Measurements from ENCODE around the gene PHYHD1. TPM values are rescaled to one million over a fixed set of nuclear protein-coding genes. Genes with fewer than 3 reads are reported as not detected.

Gene PHYHD1
- total and polyA plus RNA-seq, 2 donors (not counting 3 experiments of a cell fraction or from before 2014, with no cell fraction given) = 1.1 to 1.8 TPM

GRCh38 chr9:128986671-128987070 is 65.9 kb downstream of the PHYHD1 start:
- DNase-seq (ENCODE audit: low read depth, low spot score) = no peak
- ChIA-PET CTCF (interaction anchor here (0.7 to 1.1 kb wide), 2 partner anchors 19 to 169 kb away, joined by 3 read pairs; partner anchors contain the start of gene ENDOG), POLR2A (no interaction called here)
- H4K20me1 ChIP-seq (replicated peaks; ENCODE audit: control insufficient read depth, extremely low read depth, insufficient read depth, low read length) = no peaks in the 10 kb centered on the region
- H3K9me1 ChIP-seq (replicated peaks; ENCODE audit: control insufficient read depth, extremely low read depth, insufficient read depth, low read length) = no peaks in the 10 kb centered on the region
- intact Hi-C loops (cut with micrococcal nuclease) = no loop called here
- H3K27ac ChIP-seq (ENCODE audit: insufficient read depth, low read depth, low read length) = no peak overlapping the region
- H3K36me3 ChIP-seq (ENCODE audit: control insufficient read depth in 2 of 2, extremely low read depth in 1 of 2, insufficient read depth in 2 of 2, low read length in 2 of 2) = peaks cover 27 to 31% of the 10 kb centered on the region in 2 experiments
- no peaks in the 10 kb centered on the region for H3K9me3 ChIP-seq (replicated peaks; ENCODE audit: control insufficient read depth, insufficient read depth, low read length)
- no peak overlapping the region for H2AFZ ChIP-seq (ENCODE audit: low read depth, low read length)
- no peak for FAIRE-seq
- dilution Hi-C loops (cut with MboI; ENCODE audit: extremely low pct_ligation_motif_present, low sequenced_read_pairs) = no loop called here
- no peak for TF ChIP-seq CTCF (IDR thresholded peaks at IDR 0.05; ENCODE audit: extremely low read depth in 1 of 2, insufficient read depth in 1 of 2, low read depth in 1 of 2, low read length in 2 of 2)
- TF ChIP-seq MYC (IDR thresholded peaks at IDR 0.05; ENCODE audit: low read depth, low read length) = no peak
- no peak for TF ChIP-seq EZH2 (IDR thresholded peaks at IDR 0.05; ENCODE audit: borderline replicate concordance, low read depth, low read length, severe bottlenecking)
- no peak for TF ChIP-seq POLR2A (IDR thresholded peaks at IDR 0.05; ENCODE audit: low read depth, low read length)
- TF ChIP-seq, protein P1, sequence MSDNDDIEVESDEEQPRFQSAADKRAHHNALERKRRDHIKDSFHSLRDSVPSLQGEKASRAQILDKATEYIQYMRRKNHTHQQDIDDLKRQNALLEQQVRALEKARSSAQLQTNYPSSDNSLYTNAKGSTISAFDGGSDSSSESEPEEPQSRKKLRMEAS (IDR thresholded peaks at IDR 0.05; ENCODE audit: insufficient read depth, insufficient read length) = no peak
- TF ChIP-seq GATA2 (IDR thresholded peaks at IDR 0.05; ENCODE audit: insufficient read depth, insufficient read length, low read depth, low read length) = no peak
- TF ChIP-seq POLR2AphosphoS5 (IDR thresholded peaks at IDR 0.05; ENCODE audit: insufficient read depth, low read depth, low read length) = no peak
- TF ChIP-seq JUN (IDR thresholded peaks at IDR 0.05; ENCODE audit: borderline replicate concordance, insufficient read depth, insufficient read length, low read depth) = no peak
- TF ChIP-seq FOS (IDR thresholded peaks at IDR 0.05; ENCODE audit: borderline replicate concordance, insufficient read depth, low read length) = no peak
- BruUV-seq (replicated peaks) = no TSS peak
- H3K27me3 ChIP-seq (ENCODE audit: control insufficient read depth in 2 of 2, insufficient read depth in 2 of 2, low read length in 2 of 2) = no peaks in the 10 kb centered on the region
- H3K4me1 ChIP-seq (ENCODE audit: control insufficient read depth, extremely low read depth, insufficient read depth, low read length) = no peaks in the 10 kb centered on the region
- H3K4me2 ChIP-seq (ENCODE audit: insufficient read depth, low read length) = no peak overlapping the region
- no peak overlapping the region for H3K4me3 ChIP-seq (replicated peaks in 1 of 3; ENCODE audit: insufficient read depth in 1 of 3, low read depth in 1 of 3, low read length in 3 of 3)
- H3K9ac ChIP-seq (replicated peaks; ENCODE audit: extremely low read depth, insufficient read depth, low read length) = no peak overlapping the region
- no peaks in the 10 kb centered on the region for H3K79me2 ChIP-seq (ENCODE audit: control insufficient read depth, insufficient read depth, low read length)
